CD14-positive monocyte (primary cell): Measurements from ENCODE around the gene FCHO2. TPM values are rescaled to one million over a fixed set of nuclear protein-coding genes. Genes with fewer than 3 reads are reported as not detected.

ENCODE experiments used
- DNase-seq, 3 donors: peaks; one replicate each; pipeline ENCODE4 v3.0.0-alpha.2; 2011 to 2022
- H2AFZ ChIP-seq: 2 replicates; pipeline ENCODE4 v1.6.0; 2012; ENCODE audit warnings: mild to moderate bottlenecking, low read depth, low read length, inconsistent platforms; ENCODE audit not compliant: insufficient read depth, poor library complexity, severe bottlenecking
- H3K27ac ChIP-seq, 2 donors: 1 replicate in 1 of 2; 2 replicates in 1 of 2; pipeline ENCODE4 v1.5.1; 2012 to 2013; ENCODE audit warnings: low read length in 2 of 2, control low read depth in 1 of 2, inconsistent platforms in 1 of 2, low read depth in 1 of 2, mild to moderate bottlenecking in 1 of 2
- H3K27me3 ChIP-seq, 2 donors: one replicate each; pipeline versions ENCODE4 v1.6.0 to v1.6.1; 2011 to 2013; ENCODE audit warnings: low read length in 2 of 2; ENCODE audit not compliant: control insufficient read depth in 2 of 2, insufficient read depth in 2 of 2
- H3K36me3 ChIP-seq, 2 donors: replicated peaks in 1 of 2; 1 replicate in 1 of 2; 2 replicates in 1 of 2; pipeline versions ENCODE4 v1.5.1 to v1.6.1; 2012 to 2013; ENCODE audit warnings: low read length in 2 of 2, control low read depth in 1 of 2, inconsistent platforms in 1 of 2, mild to moderate bottlenecking in 1 of 2; ENCODE audit not compliant: insufficient read depth in 2 of 2, control insufficient read depth in 1 of 2
- H3K4me1 ChIP-seq, 2 donors: 1 replicate in 1 of 2; 2 replicates in 1 of 2; pipeline versions ENCODE4 v1.5.1 to v1.6.1; 2012 to 2013; ENCODE audit warnings: low read length in 2 of 2, control low read depth in 1 of 2, inconsistent platforms in 1 of 2, mild to moderate bottlenecking in 1 of 2, moderate library complexity in 1 of 2; ENCODE audit not compliant: insufficient read depth in 2 of 2, control insufficient read depth in 1 of 2
- H3K4me2 ChIP-seq: replicated peaks from 2 replicates; pipeline ENCODE3; 2012; ENCODE audit warnings: low read length, moderate library complexity, mild to moderate bottlenecking; ENCODE audit not compliant: poor library complexity, severe bottlenecking; ENCODE audit errors: extremely low read depth
- H3K4me3 ChIP-seq, 3 experiments: fragments of 200-600 bp in 1 of 3; sonication (generic) in 1 of 3; replicated peaks in 1 of 3; 1 replicate in 2 of 3; 2 replicates in 1 of 3; pipeline ENCODE4 v1.5.1; 2011 to 2013; ENCODE audit warnings: low read length in 3 of 3, mild to moderate bottlenecking in 3 of 3, control low read depth in 2 of 3, low read depth in 2 of 3, inconsistent platforms in 1 of 3, moderate library complexity in 1 of 3
- H3K79me2 ChIP-seq: 2 replicates; pipeline ENCODE4 v1.6.0; 2012; ENCODE audit warnings: mild to moderate bottlenecking, control low read depth, inconsistent platforms, low read length, moderate library complexity; ENCODE audit not compliant: insufficient read depth
- H3K9ac ChIP-seq: 2 replicates; pipeline ENCODE4 v1.6.0; 2017; ENCODE audit warnings: low read length, mild to moderate bottlenecking; ENCODE audit not compliant: insufficient read depth, poor library complexity, severe bottlenecking
- H3K9me3 ChIP-seq, 2 donors: replicated peaks in 1 of 2; 1 replicate in 1 of 2; 2 replicates in 1 of 2; pipeline versions ENCODE4 v1.5.1 to v1.6.1; 2012 to 2013; ENCODE audit warnings: low read length in 2 of 2, control low read depth in 1 of 2; ENCODE audit not compliant: control insufficient read depth in 1 of 2, insufficient read depth in 1 of 2
- H4K20me1 ChIP-seq: 2 replicates; pipeline ENCODE4 v1.6.0; 2012; ENCODE audit warnings: mild to moderate bottlenecking, low read length, control low read depth, moderate library complexity; ENCODE audit not compliant: insufficient read depth
- H3K27ac Mint-ChIP-seq, 7 donors: one replicate each; pipeline ENCODE4 v1.8.0; 2020; ENCODE audit warnings: mild to moderate bottlenecking in 7 of 7, mixed read lengths in 7 of 7, moderate library complexity in 6 of 7, inconsistent platforms in 2 of 7
- H3K27me3 Mint-ChIP-seq, 3 donors: one replicate each; pipeline ENCODE4 v1.8.0; 2021 to 2022; ENCODE audit warnings: low read depth in 3 of 3, mild to moderate bottlenecking in 3 of 3, mixed read lengths in 3 of 3, moderate library complexity in 3 of 3, inconsistent platforms in 1 of 3
- H3K36me3 Mint-ChIP-seq, 2 donors: one replicate each; pipeline ENCODE4 v1.8.0; 2020; ENCODE audit warnings: mixed read lengths in 2 of 2, inconsistent platforms in 1 of 2, mild to moderate bottlenecking in 1 of 2
- H3K4me1 Mint-ChIP-seq: one replicate; pipeline ENCODE4 v1.8.0; 2020; ENCODE audit warnings: mild to moderate bottlenecking, mixed read lengths
- H3K4me3 Mint-ChIP-seq, 2 donors: one replicate each; pipeline ENCODE4 v1.8.0; 2020; ENCODE audit warnings: mild to moderate bottlenecking in 2 of 2, mixed read lengths in 2 of 2, moderate library complexity in 1 of 2
- H3K9me3 Mint-ChIP-seq, 7 donors: one replicate each; pipeline ENCODE4 v1.8.0; 2020 to 2022; ENCODE audit warnings: mixed read lengths in 7 of 7, mild to moderate bottlenecking in 6 of 7, moderate library complexity in 6 of 7, inconsistent platforms in 2 of 7
- CTCF ChIP-seq: fragments of 200-600 bp; IDR thresholded peaks from one replicate; pipeline ENCODE4 v1.8.0; 2022; ENCODE audit warnings: antibody characterized with exemption, mild to moderate bottlenecking
- WGBS: methylation state at CpG from one replicate; pipeline ENCODE4 v1.1.5; 2013; ENCODE audit warnings: missing lambda C conversion rate; ENCODE audit not compliant: insufficient coverage; 5-methylcytosine and 5-hydroxymethylcytosine counted together
- intact Hi-C, 2 donors: fragments of 100-400 bp; cut with micrococcal nuclease; formaldehyde crosslinking; loops; one replicate each; pipeline versions ENCODE4 v1.15.0 to v1.15.1; 2023
- polyA plus RNA-seq, 3 donors: library from polyadenylated mRNA; depleted of rRNA in 1 of 3; unstranded in 2 of 3; stranded (reverse) in 1 of 3; fragments of 300-500 nt in 2 of 3; fragments of >200 nt in 1 of 3; fragmentation: Illumina TruSeq in 2 of 3; gene quantifications; 1 replicate in 2 of 3; 2 replicates in 1 of 3; pipeline ENCODE4 v1.2.3, GENCODE V29; 2012 to 2021

Gene FCHO2
- polyA plus RNA-seq, 3 donors, result 8.3 to 10.1 (median 9.9) TPM

- Histone ChIP-seq H3K27me3 (peaks cover 0 to 2% of the 10 kb centered on the region in 2 donors), H2AFZ (no peak overlapping the region)
- 100% methylated on average over 1 of the region's 4 CpGs for WGBS
Measured at GRCh38 chr5:72940082-72940481, 15.8 kb upstream of the FCHO2 start.

GRCh38 chr5:72943307-72943706, 12.5 kb upstream of the FCHO2 start:
- no peaks in the 10 kb centered on the region for H3K36me3 Mint-ChIP-seq
- Histone ChIP-seq H3K9ac (no peak overlapping the region), H3K27ac (no peak overlapping the region), H3K9me3 (no peaks in the 10 kb centered on the region), H2AFZ (no peak overlapping the region), H4K20me1 (no peaks in the 10 kb centered on the region), H3K79me2 (no peaks in the 10 kb centered on the region), H3K27me3 (peaks cover 0 to 2% of the 10 kb centered on the region in 2 donors), H3K4me3 (no peak overlapping the region), H3K4me2 (no peak overlapping the region), H3K36me3 (no peaks in the 10 kb centered on the region), H3K4me1 (peaks cover 14 to 39% of the 10 kb centered on the region in 2 donors)
- no peak overlapping the region for H3K27ac Mint-ChIP-seq
- intact Hi-C loops, result no loop called here
- no peak for DNase-seq
- no peak for TF ChIP-seq CTCF
- peaks cover 0 to 8% (median 4%) of the 10 kb centered on the region in 3 donors for H3K27me3 Mint-ChIP-seq
- H3K9me3 Mint-ChIP-seq, result no peaks in the 10 kb centered on the region
- H3K4me3 Mint-ChIP-seq, result no peak overlapping the region
- H3K4me1 Mint-ChIP-seq, result peaks cover 31% of the 10 kb centered on the region

More at GRCh38 chr5:72940082-72940481, 15.8 kb upstream of the FCHO2 start:
- no peak overlapping the region for H3K9ac ChIP-seq
- peak overlapping the region in 1 of 3 experiments; percentile 45 for H3K4me3 ChIP-seq
- DNase-seq, result peak; percentile 43 to 64 (median 58)
- no peaks in the 10 kb centered on the region for H4K20me1 ChIP-seq
- Mint-ChIP-seq H3K36me3 (no peaks in the 10 kb centered on the region), H3K27me3 (peaks cover 0 to 4% (median 4%) of the 10 kb centered on the region in 3 donors), H3K9me3 (peaks cover 0 to 6% (median 0%) of the 10 kb centered on the region in 7 donors), H3K27ac (peak overlapping the region in 4 of 7 donors; percentile 15 to 68 (median 37)), H3K4me1 (peaks cover 38% of the 10 kb centered on the region), H3K4me3 (peak overlapping the region in 1 of 2 donors; percentile 46)
- H3K27ac ChIP-seq, result peak overlapping the region in 1 of 2 donors; percentile 64
- peaks cover 25 to 46% of the 10 kb centered on the region in 2 donors for H3K4me1 ChIP-seq
- peaks cover 0 to 3% of the 10 kb centered on the region in 2 donors for H3K9me3 ChIP-seq
- no peaks in the 10 kb centered on the region for H3K79me2 ChIP-seq
- H3K36me3 ChIP-seq, result no peaks in the 10 kb centered on the region
- TF ChIP-seq CTCF, result no peak
- intact Hi-C loops, result no loop called here
- H3K4me2 ChIP-seq, result peak overlapping the region; percentile 56
